IMR-90 (cell line): ENCODE measurements around the gene GMCL1. TPM values are rescaled to one million over a fixed set of nuclear protein-coding genes. Genes with fewer than 3 reads are reported as not detected.

Source experiments
- ATAC-seq: fragments of 200-7000 bp; cut with Tn5 transposase; 2 replicates; pipeline ENCODE4 v1.9.1; 2020; ENCODE audit warnings: low read depth, mild to moderate bottlenecking, moderate library complexity
- BruUV-seq: library from RNA; stranded (reverse); fragments of 400-500 nt; replicated peaks from 2 replicates; lab custom pipeline; 2021; lab: Mats Ljungman, UMichigan
- CTCF ChIA-PET: fragments of 300-600 bp; formaldehyde crosslinking; extraction: SDS; loops from one replicate; lab custom pipeline; 2021; ENCODE audit warnings: antibody characterized with exemption; lab: Yijun Ruan, JAX
- POLR2A ChIA-PET: fragments of 300-600 bp; sonication (Branson Sonifier 250); formaldehyde crosslinking; loops from one replicate; lab custom pipeline; 2022; ENCODE audit warnings: antibody characterized with exemption; ENCODE audit not compliant: unreplicated experiment; lab: Charles Lee
- DNase-seq: peaks from one replicate; pipeline ENCODE4 v3.0.0; 2013
- H2AFZ ChIP-seq: replicated peaks from 2 replicates; pipeline ENCODE3; 2013; ENCODE audit warnings: low read length, mild to moderate bottlenecking; ENCODE audit not compliant: poor library complexity
- H2AK5ac ChIP-seq: 2 replicates; pipeline ENCODE4 v1.6.1; 2013; ENCODE audit warnings: low read depth, low read length, inconsistent platforms
- H2AK9ac ChIP-seq: replicated peaks from 2 replicates; pipeline ENCODE3; 2013; ENCODE audit warnings: mild to moderate bottlenecking, low read depth, low read length, moderate library complexity; ENCODE audit not compliant: poor library complexity
- H2BK120ac ChIP-seq: 2 replicates; pipeline ENCODE4 v1.6.1; 2013; ENCODE audit warnings: low read depth, low read length, inconsistent platforms
- H2BK15ac ChIP-seq: 3 replicates; pipeline ENCODE4 v1.6.1; 2013; ENCODE audit warnings: low read depth, low read length, inconsistent platforms
- H2BK20ac ChIP-seq: 2 replicates; pipeline ENCODE4 v1.6.1; 2013; ENCODE audit warnings: low read depth, mild to moderate bottlenecking, inconsistent platforms, low read length, moderate library complexity
- H2BK5ac ChIP-seq: 2 replicates; pipeline ENCODE4 v1.6.1; 2013; ENCODE audit warnings: mild to moderate bottlenecking, low read depth, low read length, inconsistent platforms; ENCODE audit not compliant: poor library complexity, severe bottlenecking
- H3K14ac ChIP-seq: replicated peaks from 2 replicates; pipeline ENCODE4 v1.6.1; 2013; ENCODE audit warnings: low read depth, low read length, inconsistent platforms
- H3K18ac ChIP-seq: 2 replicates; pipeline ENCODE4 v1.6.1; 2013; ENCODE audit warnings: low read depth, low read length, control low read depth
- H3K23ac ChIP-seq: 2 replicates; pipeline ENCODE4 v1.6.1; 2013; ENCODE audit warnings: low read depth, low read length, inconsistent platforms
- H3K27ac ChIP-seq: 2 replicates; pipeline ENCODE4 v1.5.1; 2013; ENCODE audit warnings: mild to moderate bottlenecking, control low read depth, low read length; ENCODE audit not compliant: insufficient read depth
- H3K27me3 ChIP-seq: 2 replicates; pipeline ENCODE4 v1.6.1; 2013; ENCODE audit warnings: low read length; ENCODE audit not compliant: control insufficient read depth, insufficient read depth
- H3K36me3 ChIP-seq: 2 replicates; pipeline ENCODE4 v1.6.1; 2013; ENCODE audit warnings: low read length, mixed read lengths; ENCODE audit not compliant: control insufficient read depth, insufficient read depth
- H3K4ac ChIP-seq: 2 replicates; pipeline ENCODE4 v1.6.1; 2013; ENCODE audit warnings: low read depth, low read length, inconsistent platforms
- H3K4me1 ChIP-seq: 2 replicates; pipeline ENCODE4 v1.6.1; 2013; ENCODE audit warnings: low read length, mixed read lengths; ENCODE audit not compliant: control insufficient read depth, insufficient read depth
- H3K4me2 ChIP-seq: 2 replicates; pipeline ENCODE4 v1.6.1; 2013; ENCODE audit warnings: low read depth, mild to moderate bottlenecking, control low read depth, low read length, moderate library complexity
- H3K4me3 ChIP-seq: 2 replicates; pipeline ENCODE4 v1.5.1; 2013; ENCODE audit warnings: low read depth, mild to moderate bottlenecking, control low read depth, low read length, moderate library complexity; ENCODE audit not compliant: insufficient read depth
- H3K56ac ChIP-seq: 2 replicates; pipeline ENCODE4 v1.6.1; 2013; ENCODE audit warnings: low read length, inconsistent platforms; ENCODE audit not compliant: insufficient read depth; ENCODE audit errors: extremely low read depth
- H3K79me1 ChIP-seq, 2 experiments: 2 replicates each; pipeline ENCODE4 v1.6.1; 2013; ENCODE audit warnings: low read length in 2 of 2, inconsistent platforms in 1 of 2, low read depth in 1 of 2
- H3K9ac ChIP-seq: 2 replicates; pipeline ENCODE4 v1.6.1; 2013; ENCODE audit warnings: low read depth, low read length, control low read depth
- H3K9me1 ChIP-seq: 2 replicates; pipeline ENCODE4 v1.6.1; 2013; ENCODE audit warnings: low read length, inconsistent platforms; ENCODE audit not compliant: insufficient read depth
- H3K9me3 ChIP-seq: 2 replicates; pipeline ENCODE4 v1.6.1; 2013; ENCODE audit warnings: low read length; ENCODE audit not compliant: control insufficient read depth, insufficient read depth
- H4K20me1 ChIP-seq: 2 replicates; pipeline ENCODE4 v1.6.1; 2013; ENCODE audit warnings: low read length, inconsistent platforms; ENCODE audit not compliant: insufficient read depth
- H4K5ac ChIP-seq: 2 replicates; pipeline ENCODE4 v1.6.1; 2013; ENCODE audit warnings: mild to moderate bottlenecking, low read depth, low read length, control low read depth
- H4K8ac ChIP-seq, 2 experiments: 2 replicates each; pipeline ENCODE4 v1.6.1; 2013; ENCODE audit warnings: low read depth in 2 of 2, low read length in 2 of 2, control low read depth in 1 of 2, inconsistent platforms in 1 of 2
- H4K91ac ChIP-seq: 2 replicates; pipeline ENCODE4 v1.6.1; 2013; ENCODE audit warnings: low read depth, low read length, inconsistent platforms; ENCODE audit not compliant: insufficient read depth
- BHLHE40 ChIP-seq: fragments of 150-350 bp; IDR thresholded peaks from 2 replicates; pipeline ENCODE4 v1.6.1; 2016; ENCODE audit warnings: mild to moderate bottlenecking, low read depth, low read length
- CHD1 ChIP-seq: IDR thresholded peaks from 2 replicates; pipeline ENCODE4 v1.6.1; 2012; ENCODE audit warnings: low read depth, low read length, improper control_type of control experiment
- FOS ChIP-seq: fragments of 150-350 bp; IDR thresholded peaks from 2 replicates; pipeline ENCODE4 v1.6.1; 2016; ENCODE audit warnings: low read depth, low read length
- MAZ ChIP-seq: IDR thresholded peaks from 2 replicates; pipeline ENCODE4 v1.6.1; 2012; ENCODE audit warnings: low read depth, mild to moderate bottlenecking, low read length, improper control_type of control experiment, moderate library complexity, borderline replicate concordance
- MXI1 ChIP-seq: IDR thresholded peaks from 2 replicates; pipeline ENCODE4 v1.6.1; 2012; ENCODE audit warnings: low read depth, mild to moderate bottlenecking, low read length, moderate library complexity, borderline replicate concordance
- NFE2L2 ChIP-seq: fragments of 150-350 bp; IDR thresholded peaks from 2 replicates; pipeline ENCODE4 v1.6.1; 2016; ENCODE audit warnings: low read depth, mild to moderate bottlenecking, low read length
- RAD21 ChIP-seq: IDR thresholded peaks from 2 replicates; pipeline ENCODE4 v1.6.1; 2012; ENCODE audit warnings: low read length, improper control_type of control experiment
- RCOR1 ChIP-seq: IDR thresholded peaks from 2 replicates; pipeline ENCODE4 v1.6.1; 2012; ENCODE audit warnings: mild to moderate bottlenecking, low read length, improper control_type of control experiment; ENCODE audit not compliant: insufficient replicate concordance
- SMC3 ChIP-seq: fragments of 150-350 bp; IDR thresholded peaks from 2 replicates; pipeline ENCODE4 v1.6.1; 2016; ENCODE audit warnings: low read depth, mild to moderate bottlenecking, antibody characterized with exemption, low read length, moderate library complexity
- WGBS, 2 experiments: methylation state at CpG; one replicate each; pipeline versions ENCODE4 v1.1.5 to v1.1.7; 2013; ENCODE audit warnings: missing lambda C conversion rate in 2 of 2; ENCODE audit not compliant: insufficient read length in 1 of 2; ENCODE audit errors: extremely low coverage in 2 of 2; 5-methylcytosine and 5-hydroxymethylcytosine counted together
- dilution Hi-C: fragments of 300-500 bp; cut with HindIII; formaldehyde crosslinking; loops from one replicate; pipeline ENCODE4 v1.14.3; 2018; ENCODE audit warnings: low sequenced_read_pairs; ENCODE audit not compliant: unreplicated experiment
- in situ Hi-C: fragments of 300-500 bp; cut with MboI; formaldehyde crosslinking; loops from 3 replicates; pipeline ENCODE4 v1.14.3; 2019; ENCODE audit warnings: low sequenced_read_pairs, inconsistent platforms, mixed read lengths
- intact Hi-C: fragments of 100-400 bp; cut with micrococcal nuclease; formaldehyde crosslinking; loops from 2 replicates; pipeline ENCODE4 v1.10.0; 2022
- polyA plus RNA-seq, 3 experiments: library from polyadenylated mRNA; depleted of rRNA; stranded (reverse); fragments of >200 nt; gene quantifications; 2 replicates each; pipeline ENCODE4 v1.2.3, GENCODE V29; 2012; ENCODE audit warnings: low replicate concordance in 1 of 3
- total RNA-seq: library from RNA; depleted of rRNA; stranded (reverse); fragments of >200 nt; gene quantifications from 2 replicates; pipeline ENCODE4 v1.2.3, GENCODE V29; 2012
- TF ChIP-seq, protein P1 (sequence below): fragments of 150-350 bp; IDR thresholded peaks from 2 replicates; pipeline ENCODE4 v1.6.1; 2017; ENCODE audit warnings: mild to moderate bottlenecking, antibody characterized with exemption, low read length, low read depth
- TF ChIP-seq, protein P2 (sequence below): conservative IDR thresholded peaks from 2 replicates; pipeline ENCODE4 v1.5.1; 2012; ENCODE audit warnings: mild to moderate bottlenecking, low read depth, low read length, improper control_type of control experiment

The GMCL1 gene
- total and polyA plus RNA-seq, 2 of the 4 experiments (the other 2 are of a cell fraction) = 2.8 to 3.4 TPM

DNA sequence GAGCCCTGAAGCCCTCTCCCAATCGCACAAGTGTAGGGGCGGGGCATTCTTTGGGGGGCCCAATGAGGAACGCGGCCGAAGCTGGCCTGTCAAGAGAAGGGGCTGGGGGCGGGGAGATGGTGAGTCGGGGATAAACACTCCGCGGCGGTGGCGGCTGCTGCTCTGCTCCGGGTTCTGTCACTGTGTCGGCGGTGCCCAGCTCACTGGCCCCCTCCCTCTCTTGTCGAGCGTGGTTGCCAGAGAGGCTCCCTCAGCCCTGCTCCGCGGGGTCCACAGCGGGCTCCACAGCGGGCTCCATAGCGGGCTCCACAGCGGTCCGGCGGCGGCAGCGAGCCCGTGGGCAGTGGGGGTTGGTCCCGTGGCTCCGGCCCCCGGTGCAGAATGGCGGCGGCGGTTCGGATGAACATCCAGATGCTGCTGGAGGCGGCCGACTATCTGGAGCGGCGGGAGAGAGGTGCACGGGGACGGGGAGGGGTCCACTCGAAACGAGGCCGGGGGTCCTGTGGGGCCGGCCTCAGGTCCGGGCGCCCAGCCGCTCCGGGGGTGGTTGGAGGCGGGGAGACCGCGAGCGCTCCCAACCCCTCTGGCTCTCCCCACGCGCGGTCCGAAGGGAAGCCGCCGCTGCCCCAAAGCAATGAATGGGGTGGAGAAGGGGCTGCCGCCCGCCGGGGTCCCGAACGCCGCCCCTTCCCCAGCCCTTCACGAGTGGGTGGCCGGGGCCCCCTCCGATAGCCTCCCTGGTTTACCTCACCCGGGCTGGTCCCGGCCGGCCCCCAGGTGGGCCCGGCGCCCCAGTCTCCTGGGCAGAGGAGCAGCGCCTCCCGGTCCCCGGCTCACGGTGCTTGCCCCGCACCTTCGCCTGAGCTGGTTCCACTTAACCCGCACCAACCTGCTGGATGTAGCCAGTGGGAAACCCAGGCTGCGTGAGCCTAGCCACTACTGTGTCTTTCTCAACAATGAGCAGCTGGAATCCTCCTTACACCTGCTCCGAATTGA is 85.8 kb downstream of the GMCL1 start, which contains the start of gene MXD1:
MXD1 (plus strand) TSS at position 160 of the 996 bp plus-strand sequence; CDS start at position 382, 222 bp downstream.
- H3K4me2 ChIP-seq = peak within 1 kb of the TSS; percentile 100
- peak within 1 kb of the TSS; percentile 64 to 84 for H4K8ac ChIP-seq
- H3K23ac ChIP-seq = peak within 1 kb of the TSS; percentile 89
- H3K79me1 ChIP-seq = peaks cover 8 to 21% of the 10 kb centered on the region in 2 experiments; a peak in 3 of 4 replicates
- no peaks in the 10 kb centered on the region for H3K36me3 ChIP-seq
- ChIA-PET POLR2A (interaction anchor here (0.5 to 1.5 kb wide), 7 partner anchors 13 to 255 kb away, joined by 3 to 7 read pairs (median 5); no protein-coding TSS in a partner anchor), CTCF (interaction anchor here (1.1 to 1.9 kb wide), 3 partner anchors 156 to 228 kb away, joined by 4 to 8 read pairs (median 7); no protein-coding TSS in a partner anchor)
- H2AK5ac ChIP-seq = peak within 1 kb of the TSS; percentile 10
- H3K9me3 ChIP-seq = no peaks in the 10 kb centered on the region
- H3K4ac ChIP-seq = peak within 1 kb of the TSS; percentile 85
- peak within 1 kb of the TSS; percentile 32; the same call in 1 of the 2 replicates for H2BK120ac ChIP-seq
- H3K14ac ChIP-seq = peak within 1 kb of the TSS; percentile 77
- H3K27ac ChIP-seq = peak within 1 kb of the TSS; percentile 69
- in situ Hi-C loops (loop anchor here (5.0 to 25.0 kb wide), 3 partner anchors 157 to 322 kb away; partner anchors contain the start of gene TIA1), dilution Hi-C loops (no loop called here), intact Hi-C loops (loop anchor here (1.0 to 5.0 kb wide), 5 partner anchors 155 to 387 kb away; partner anchors contain the start of genes FAM136A and PCBP1)
- H3K4me1 ChIP-seq = no peaks in the 10 kb centered on the region; the same call in 1 of the 2 replicates
- 0% methylated on average over 26 of the region's 81 CpGs; no CpG with 5 or more reads in 1 of the 2 experiments for WGBS, 2 experiments
- H3K18ac ChIP-seq = no peak within 1 kb of the TSS; the same call in 1 of the 2 replicates
- H3K56ac ChIP-seq = peak within 1 kb of the TSS; percentile 90; the same call in 1 of the 2 replicates
- BruUV-seq = no TSS peak
- H3K4me3 ChIP-seq = peak within 1 kb of the TSS; percentile 55
- no peaks in the 10 kb centered on the region for H3K9me1 ChIP-seq
- H2AK9ac ChIP-seq = peak within 1 kb of the TSS; percentile 83
- no peak within 1 kb of the TSS for H2BK15ac ChIP-seq
- no peaks in the 10 kb centered on the region for H3K27me3 ChIP-seq
- H2AFZ ChIP-seq = peak within 1 kb of the TSS; percentile 92
- no peak within 1 kb of the TSS for H2BK20ac ChIP-seq
- peak within 1 kb of the TSS; percentile 84 for H4K91ac ChIP-seq
- no peaks in the 10 kb centered on the region for H4K20me1 ChIP-seq
- no peak within 1 kb of the TSS for H4K5ac ChIP-seq
- DNase-seq (no peak), ATAC-seq (peak; percentile 6; the same call in 1 of the 2 replicates)
- H3K9ac ChIP-seq = peak within 1 kb of the TSS; percentile 88
- peak within 1 kb of the TSS; percentile 58 for H2BK5ac ChIP-seq
- TF ChIP-seq MXI1 (peak; percentile 7; the same call in 1 of the 2 replicates), BHLHE40 (no peak), RCOR1 (no peak), NFE2L2 (no peak), SMC3 (no peak), RAD21 (peak; percentile 31), MAZ (peak; percentile 78; the same call in 1 of the 2 replicates), CHD1 (no peak), FOS (no peak; the same call in 1 of the 2 replicates)
- TF ChIP-seq, protein P1, sequence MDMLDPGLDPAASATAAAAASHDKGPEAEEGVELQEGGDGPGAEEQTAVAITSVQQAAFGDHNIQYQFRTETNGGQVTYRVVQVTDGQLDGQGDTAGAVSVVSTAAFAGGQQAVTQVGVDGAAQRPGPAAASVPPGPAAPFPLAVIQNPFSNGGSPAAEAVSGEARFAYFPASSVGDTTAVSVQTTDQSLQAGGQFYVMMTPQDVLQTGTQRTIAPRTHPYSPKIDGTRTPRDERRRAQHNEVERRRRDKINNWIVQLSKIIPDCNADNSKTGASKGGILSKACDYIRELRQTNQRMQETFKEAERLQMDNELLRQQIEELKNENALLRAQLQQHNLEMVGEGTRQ = no peak
- TF ChIP-seq, protein P2, sequence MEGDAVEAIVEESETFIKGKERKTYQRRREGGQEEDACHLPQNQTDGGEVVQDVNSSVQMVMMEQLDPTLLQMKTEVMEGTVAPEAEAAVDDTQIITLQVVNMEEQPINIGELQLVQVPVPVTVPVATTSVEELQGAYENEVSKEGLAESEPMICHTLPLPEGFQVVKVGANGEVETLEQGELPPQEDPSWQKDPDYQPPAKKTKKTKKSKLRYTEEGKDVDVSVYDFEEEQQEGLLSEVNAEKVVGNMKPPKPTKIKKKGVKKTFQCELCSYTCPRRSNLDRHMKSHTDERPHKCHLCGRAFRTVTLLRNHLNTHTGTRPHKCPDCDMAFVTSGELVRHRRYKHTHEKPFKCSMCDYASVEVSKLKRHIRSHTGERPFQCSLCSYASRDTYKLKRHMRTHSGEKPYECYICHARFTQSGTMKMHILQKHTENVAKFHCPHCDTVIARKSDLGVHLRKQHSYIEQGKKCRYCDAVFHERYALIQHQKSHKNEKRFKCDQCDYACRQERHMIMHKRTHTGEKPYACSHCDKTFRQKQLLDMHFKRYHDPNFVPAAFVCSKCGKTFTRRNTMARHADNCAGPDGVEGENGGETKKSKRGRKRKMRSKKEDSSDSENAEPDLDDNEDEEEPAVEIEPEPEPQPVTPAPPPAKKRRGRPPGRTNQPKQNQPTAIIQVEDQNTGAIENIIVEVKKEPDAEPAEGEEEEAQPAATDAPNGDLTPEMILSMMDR = no peak
